Measurements from ENCODE around the gene FAM193A. TPM values are rescaled to one million over a fixed set of nuclear protein-coding genes. Genes with fewer than 3 reads are reported as not detected.

Gene FAM193A
- total and polyA plus RNA-seq, 11 donors, result 9.7 to 21.0 (median 16.3) TPM

GRCh38 chr4:2503809-2504208 lies 32.6 kb upstream of the FAM193A start:
- DNase-seq (no peak), ATAC-seq (no peak)
- H3K27ac ChIP-seq, result no peak overlapping the region
- TF ChIP-seq POLR2A (IDR thresholded peaks at IDR 0.05), result no peak
- TF ChIP-seq CTCF (IDR thresholded peaks at IDR 0.05), result no peak
- H3K9me3 ChIP-seq, result no peaks in the 10 kb centered on the region
- H3K4me1 ChIP-seq, result peaks cover 0 to 5% (median 0%) of the 10 kb centered on the region in 12 donors
- peaks cover 0 to 85% (median 60%) of the 10 kb centered on the region in 9 donors for H3K36me3 ChIP-seq
- 91 to 98% (median 95%) methylated on average over 5 of the region's 5 CpGs for WGBS, 4 donors
- no peaks in the 10 kb centered on the region for H3K27me3 ChIP-seq
- no peak overlapping the region for H3K4me3 ChIP-seq
- intact Hi-C loops (cut with DNase I), result no loop called here

- peaks cover 0 to 82% (median 51%) of the 10 kb centered on the region in 9 donors for H3K36me3 ChIP-seq
- peaks cover 0 to 5% (median 0%) of the 10 kb centered on the region in 12 donors for H3K4me1 ChIP-seq
- TF ChIP-seq POLR2A (IDR thresholded peaks at IDR 0.05), result no peak
- no peak for TF ChIP-seq CTCF (IDR thresholded peaks at IDR 0.05)
- intact Hi-C loops (cut with DNase I), result no loop called here
- no peaks in the 10 kb centered on the region for H3K27me3 ChIP-seq
- 87 to 93% (median 90%) methylated on average over 4 of the region's 4 CpGs for WGBS, 4 donors
- ATAC-seq (no peak), DNase-seq (no peak)
- no peak overlapping the region for H3K27ac ChIP-seq
- H3K9me3 ChIP-seq, result no peaks in the 10 kb centered on the region
- H3K4me3 ChIP-seq, result no peak overlapping the region
Observed at GRCh38 chr4:2507259-2507658, 29.2 kb upstream of the FAM193A start.

GRCh38 chr4:2507855-2508254 lies 28.6 kb upstream of the FAM193A start:
- Histone ChIP-seq H3K4me1 (peaks cover 0 to 5% (median 0%) of the 10 kb centered on the region in 12 donors), H3K36me3 (peaks cover 0 to 84% (median 55%) of the 10 kb centered on the region in 9 donors)
- WGBS, 4 donors, result 92 to 94% (median 93%) methylated on average over 7 of the region's 7 CpGs

More at GRCh38 chr4:2507855-2508254, 28.6 kb upstream of the FAM193A start:
- Histone ChIP-seq H3K9me3 (no peaks in the 10 kb centered on the region), H3K27ac (no peak overlapping the region), H3K27me3 (no peaks in the 10 kb centered on the region), H3K4me3 (no peak overlapping the region)
- DNase-seq (no peak), ATAC-seq (no peak)
- TF ChIP-seq CTCF (IDR thresholded peaks at IDR 0.05) (no peak), POLR2A (IDR thresholded peaks at IDR 0.05) (no peak)
- intact Hi-C loops (cut with DNase I), result no loop called here
